ENCODE measurements around the gene PLAU. TPM values are rescaled to one million over a fixed set of nuclear protein-coding genes. Genes with fewer than 3 reads are reported as not detected.
A peak's percentile ranks its signal among the peaks of the same experiment; 100 is the strongest.

Gene PLAU
- total and polyA plus RNA-seq, 9 of the 15 experiments (the other 6 are each of a cell fraction or from before 2014, with no cell fraction given) = 2.1 to 16.9 (median 3.3) TPM

GRCh38 chr10:73910764-73911552 lies at the start of gene PLAU (continued):
- TF ChIP-seq BCLAF1 (IDR thresholded peaks at IDR 0.05; ENCODE audit: borderline replicate concordance in 1 of 2, control insufficient read depth in 1 of 2, low read depth in 2 of 2, low read length in 1 of 2) = no peak
- TF ChIP-seq SUPT5H (IDR thresholded peaks at IDR 0.05) = no peak
- 0 out of 2 replicates have a peak, but pooled peaks have one; percentile 11 for TF ChIP-seq BHLHE40 (IDR thresholded peaks at IDR 0.05; ENCODE audit: low read length)
- TF ChIP-seq MTA3 (IDR thresholded peaks at IDR 0.05; ENCODE audit: borderline replicate concordance) = no peak
- TF ChIP-seq NR1H2 (CRISPR knock-in tag; IDR thresholded peaks at IDR 0.05) = 0 out of 2 replicates have a peak, but pooled peaks have one; percentile 61
- no peak for TF ChIP-seq BRD4 (IDR thresholded peaks at IDR 0.05)
- TF ChIP-seq ZFP30 (CRISPR knock-in tag; IDR thresholded peaks at IDR 0.05; ENCODE audit: borderline replicate concordance) = no peak
- TF ChIP-seq PRPF4 (IDR thresholded peaks at IDR 0.05; ENCODE audit: insufficient read depth, low read depth, low read length, poor library complexity, severe bottlenecking) = no peak
- TF ChIP-seq TSC22D4 (tag; IDR thresholded peaks at IDR 0.05) = no peak
- TF ChIP-seq FOSL1 (tag; conservative IDR thresholded peaks at IDR 0.05) = 0 out of 2 replicates have a peak, but pooled peaks have one; percentile 24
- no peak for TF ChIP-seq MEF2A (IDR thresholded peaks at IDR 0.05; ENCODE audit: control insufficient read depth, low read depth, low read length)
- peak; percentile 16; the same call in 1 of the 2 replicates for TF ChIP-seq USF1 (CRISPR knock-in tag; IDR thresholded peaks at IDR 0.05)
- no peak for TF ChIP-seq POLR3G (IDR thresholded peaks at IDR 0.05; ENCODE audit: extremely low read depth, insufficient read length, insufficient replicate concordance)
- no peak for TF ChIP-seq ZNF695 (CRISPR knock-in tag; IDR thresholded peaks at IDR 0.05)
- TF ChIP-seq GABPB1 (CRISPR knock-in tag; IDR thresholded peaks at IDR 0.05) = peak; percentile 8; the same call in 1 of the 2 replicates
- TF ChIP-seq ZBTB7A (IDR thresholded peaks at IDR 0.05; ENCODE audit: borderline replicate concordance, control insufficient read depth, low read depth, low read length) = peak; percentile 62; the same call in 1 of the 2 replicates
- no peak for TF ChIP-seq SRSF9 (IDR thresholded peaks at IDR 0.05; ENCODE audit: borderline replicate concordance, low read depth, low read length)
- TF ChIP-seq TCF15 (CRISPR knock-in tag; IDR thresholded peaks at IDR 0.05) = no peak
- TF ChIP-seq ZNF668 (CRISPR knock-in tag; IDR thresholded peaks at IDR 0.05) = no peak
- TF ChIP-seq ZNF395 (CRISPR knock-in tag; IDR thresholded peaks at IDR 0.05) = no peak

Data from K562 (cell line).